A549 (cell line): ENCODE measurements around the gene H2BK1. TPM values are rescaled to one million over a fixed set of nuclear protein-coding genes. Genes with fewer than 3 reads are reported as not detected.

ENCODE experiments used
- ATAC-seq, 2 experiments: fragments of 200-7000 bp in 1 of 2; fragments of >200 bp in 1 of 2; cut with Nextera tagmentation in 1 of 2; cut with Tn5 transposase in 1 of 2; 3 replicates each; pipeline versions ENCODE4 v1.8.0 to v1.9.1; 2018 to 2020; ENCODE audit warnings: mild to moderate bottlenecking in 1 of 2, moderate library complexity in 1 of 2
- CTCF ChIA-PET: fragments of 300-600 bp; sonication (Branson Sonifier 250); formaldehyde crosslinking; extraction: SDS; loops from one replicate; lab custom pipeline; 2021; ENCODE audit warnings: antibody characterized with exemption, inconsistent platforms; lab: Yijun Ruan, JAX
- POLR2A ChIA-PET: fragments of 350-600 bp; formaldehyde crosslinking; extraction: SDS; loops from one replicate; lab custom pipeline; 2021; ENCODE audit warnings: antibody characterized with exemption, inconsistent platforms; lab: Yijun Ruan, JAX
- DNase-seq, 2 experiments: peaks; one replicate each; pipeline versions ENCODE4 v3.0.0 to v3.0.0-alpha.2; 2011 to 2016; ENCODE audit warnings: low read depth in 1 of 2, low spot score in 1 of 2
- FAIRE-seq: peaks from 2 replicates; lab custom pipeline; 2011; peaks lifted over from hg19 to GRCh38; lab: Jason Lieb, UNC
- H3K27ac ChIP-seq, 2 experiments: fragments of >200 bp; sonication (Bioruptor Twin); formaldehyde crosslinking; 3 replicates each; pipeline ENCODE4 v1.5.1; 2016 to 2017
- H3K4me1 ChIP-seq: fragments of >200 bp; sonication (Bioruptor Twin); formaldehyde crosslinking; 3 replicates; pipeline ENCODE4 v1.6.1; 2016
- H3K4me2 ChIP-seq: fragments of >200 bp; sonication (Bioruptor Twin); formaldehyde crosslinking; 3 replicates; pipeline ENCODE4 v1.6.1; 2016
- H3K4me3 ChIP-seq: fragments of >200 bp; sonication (Bioruptor Twin); formaldehyde crosslinking; 3 replicates; pipeline ENCODE4 v1.5.1; 2016
- H3K9me3 ChIP-seq: fragments of >200 bp; sonication (Bioruptor Twin); formaldehyde crosslinking; 3 replicates; pipeline ENCODE4 v1.6.1; 2016
- EHF ChIP-seq: fragments of 250-450 bp; sonication (Bioruptor Pico); IDR thresholded peaks from 2 replicates; pipeline ENCODE4 v1.5.0; 2020; ENCODE audit warnings: mild to moderate bottlenecking
- EHMT2 ChIP-seq: fragments of 200-600 bp; sonication (generic); IDR thresholded peaks from 2 replicates; pipeline ENCODE4 v1.6.1; 2016; ENCODE audit warnings: antibody characterized with exemption, low read depth, mild to moderate bottlenecking, moderate library complexity
- EP300 ChIP-seq, 2 experiments: fragments of >200 bp; sonication (Bioruptor Twin); formaldehyde crosslinking; IDR thresholded peaks; 2 replicates in 1 of 2; 3 replicates in 1 of 2; pipeline ENCODE4 v1.6.1; 2016 to 2017
- FOSL2 ChIP-seq, 2 experiments: fragments of 450-650 bp in 1 of 2; fragments of >200 bp in 1 of 2; sonication (Bioruptor Twin) in 1 of 2; formaldehyde crosslinking; IDR thresholded peaks; 2 replicates each; pipeline versions ENCODE4 v1.5.0 to v1.6.1; 2016 to 2020; ENCODE audit warnings: mild to moderate bottlenecking in 1 of 2, moderate library complexity in 1 of 2
- FOXS1 ChIP-seq: fragments of 250-450 bp; sonication (Bioruptor Pico); IDR thresholded peaks from 2 replicates; pipeline ENCODE4 v1.5.0; 2020; ENCODE audit warnings: mild to moderate bottlenecking, moderate library complexity
- GATA3 ChIP-seq: IDR thresholded peaks from 2 replicates; pipeline ENCODE4 v1.6.1; 2012; ENCODE audit warnings: borderline replicate concordance
- HDAC2 ChIP-seq: fragments of 200-600 bp; sonication (generic); IDR thresholded peaks from 2 replicates; pipeline ENCODE4 v1.6.1; 2016
- HOXA7 ChIP-seq: fragments of 250-450 bp; sonication (Bioruptor Pico); IDR thresholded peaks from 2 replicates; pipeline ENCODE4 v1.5.0; 2020; ENCODE audit warnings: mild to moderate bottlenecking, moderate library complexity
- HOXB13 ChIP-seq: fragments of 250-450 bp; sonication (Bioruptor Pico); IDR thresholded peaks from 2 replicates; pipeline ENCODE4 v1.5.0; 2020; ENCODE audit warnings: low read depth, mild to moderate bottlenecking, moderate library complexity
- JUN ChIP-seq, 2 experiments: fragments of >200 bp; sonication (Bioruptor Twin); formaldehyde crosslinking; IDR thresholded peaks; 2 replicates in 1 of 2; 3 replicates in 1 of 2; pipeline ENCODE4 v1.6.1; 2016 to 2017
- KDM5A ChIP-seq: fragments of 200-600 bp; sonication (generic); IDR thresholded peaks from 2 replicates; pipeline ENCODE4 v1.6.1; 2016; ENCODE audit warnings: antibody characterized with exemption, mild to moderate bottlenecking
- MAFK ChIP-seq: fragments of 450-650 bp; IDR thresholded peaks from 2 replicates; pipeline ENCODE4 v1.6.1; 2014; ENCODE audit not compliant: partially characterized antibody
- MAX ChIP-seq: IDR thresholded peaks from 2 replicates; pipeline ENCODE4 v1.6.1; 2012
- MYC ChIP-seq: IDR thresholded peaks from 2 replicates; pipeline ENCODE4 v1.6.1; 2012; ENCODE audit warnings: mild to moderate bottlenecking, inconsistent platforms, low read length, improper control_type of control experiment, borderline replicate concordance
- POLR2A ChIP-seq: IDR thresholded peaks from 2 replicates; pipeline ENCODE4 v1.6.1; 2012; ENCODE audit warnings: mild to moderate bottlenecking, low read length
- RAD21 ChIP-seq, 2 experiments: fragments of >200 bp in 1 of 2; sonication (Bioruptor Twin) in 1 of 2; formaldehyde crosslinking in 1 of 2; IDR thresholded peaks in 1 of 2; conservative IDR thresholded peaks in 1 of 2; 2 replicates in 1 of 2; 3 replicates in 1 of 2; pipeline ENCODE4 v1.6.1; 2012 to 2018; ENCODE audit warnings: inconsistent platforms in 1 of 2
- RARB ChIP-seq: fragments of 250-450 bp; sonication (Bioruptor Pico); IDR thresholded peaks from 2 replicates; pipeline ENCODE4 v1.8.0; 2021; ENCODE audit warnings: mild to moderate bottlenecking, moderate library complexity
- SREBF2 ChIP-seq: fragments of 450-650 bp; IDR thresholded peaks from 2 replicates; pipeline ENCODE4 v1.6.1; 2014; ENCODE audit warnings: mild to moderate bottlenecking, moderate library complexity
- TFCP2L1 ChIP-seq: fragments of 250-450 bp; sonication (Bioruptor Pico); IDR thresholded peaks from 2 replicates; pipeline ENCODE4 v1.5.0; 2021; ENCODE audit warnings: mild to moderate bottlenecking
- USF2 ChIP-seq: fragments of 450-650 bp; IDR thresholded peaks from 2 replicates; pipeline ENCODE4 v1.6.1; 2014; ENCODE audit warnings: antibody characterized with exemption
- ZFP36 ChIP-seq: fragments of 450-650 bp; IDR thresholded peaks from 2 replicates; pipeline ENCODE4 v1.6.1; 2014; ENCODE audit warnings: borderline replicate concordance; ENCODE audit not compliant: partially characterized antibody
- ZNF302 ChIP-seq: fragments of 250-450 bp; sonication (Bioruptor Pico); IDR thresholded peaks from 2 replicates; pipeline ENCODE4 v1.9.0; 2021; ENCODE audit warnings: inconsistent platforms, mild to moderate bottlenecking, moderate library complexity
- WGBS: methylation state at CpG from one replicate; pipeline ENCODE4 v1.1.6; 2017; ENCODE audit errors: missing lambda C conversion rate; 5-methylcytosine and 5-hydroxymethylcytosine counted together
- polyA plus RNA-seq, 4 experiments: library from polyadenylated mRNA; depleted of rRNA in 3 of 4; stranded (reverse); fragments of >200 nt; fragmentation: RNase III in 1 of 4; extraction: RNeasy Plus Mini Kit Qiagen cat#74134 plus additional on column Dnase treatment in 1 of 4; gene quantifications; 2 replicates in 3 of 4; 3 replicates in 1 of 4; pipeline ENCODE4 v1.2.3, GENCODE V29; 2011 to 2017
- TF ChIP-seq, protein P1 (sequence below): fragments of >200 bp; sonication (Bioruptor Twin); formaldehyde crosslinking; IDR thresholded peaks from 3 replicates; pipeline ENCODE4 v1.6.1; 2016
- TF ChIP-seq, protein P2 (sequence below): IDR thresholded peaks from 2 replicates; pipeline ENCODE4 v1.6.1; 2012
- TF ChIP-seq, protein P3 (sequence below): fragments of >200 bp; sonication (Bioruptor Twin); formaldehyde crosslinking; IDR thresholded peaks from 2 replicates; pipeline ENCODE4 v1.6.1; 2016

Gene H2BK1
- polyA plus RNA-seq, 2 of the 4 experiments (the other 2 are of a cell fraction): not detected

DNA sequence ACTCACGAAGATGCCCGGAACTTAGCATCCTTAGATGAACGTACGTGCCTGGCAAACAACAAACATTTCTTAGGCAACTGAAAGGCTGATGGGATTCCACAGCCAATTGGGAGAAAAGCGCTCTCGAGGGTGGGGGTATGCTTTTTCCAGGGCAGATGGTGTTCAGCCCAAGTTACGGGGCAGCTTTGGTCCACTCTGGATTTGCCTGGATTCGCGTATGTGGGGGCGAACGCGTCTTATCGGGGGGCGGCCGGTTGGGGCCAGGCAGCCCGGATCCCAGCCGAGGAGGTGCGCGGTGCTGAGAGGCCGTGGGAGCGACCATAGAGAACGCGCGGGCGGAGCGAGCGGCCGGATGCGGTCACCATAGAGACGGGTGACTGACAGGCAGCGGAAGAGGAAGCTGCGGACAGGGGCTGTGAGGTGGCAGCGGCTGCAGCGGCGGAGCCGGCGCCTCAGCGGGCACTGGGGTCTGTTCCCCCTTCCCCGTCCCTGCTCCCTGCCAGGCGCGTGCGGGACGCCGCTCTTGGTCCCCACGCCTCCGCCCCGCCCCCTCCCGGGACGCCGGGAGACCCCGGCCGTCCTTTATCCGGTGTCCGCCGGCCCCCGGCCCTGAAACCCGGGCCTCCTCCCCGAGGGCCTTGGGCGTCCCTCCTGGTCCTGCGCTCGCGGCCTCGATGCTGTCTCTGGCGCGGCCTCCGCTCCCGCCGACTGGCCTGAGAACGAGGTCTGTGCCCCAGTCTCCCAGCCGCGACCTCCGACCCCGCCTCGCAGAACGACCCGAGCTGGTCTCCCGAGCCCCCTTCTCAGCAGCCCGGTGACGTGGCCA, 22.0 kb upstream of the H2BK1 start, which contains the start of gene CHPF2:
Gene CHPF2 (plus strand): TSS at position 393 of the 826 bp plus-strand sequence. CDS start 1,529 bp downstream, outside the sequence.
- WGBS: 0% methylated on average over 41 of the region's 79 CpGs
- peak; percentile 83 to 98 for DNase-seq
- no peak for FAIRE-seq
- CTCF ChIA-PET: interaction anchor here (0.6 to 6.5 kb wide), 4 partner anchors 11 to 121 kb away, joined by 3 to 69 read pairs (median 4); no protein-coding TSS in a partner anchor
- H3K9me3 ChIP-seq: no peaks in the 10 kb centered on the region
- TF ChIP-seq GATA3 (peak; percentile 14; the same call in 1 of the 2 replicates), ZNF302 (CRISPR knock-in tag) (no peak), HDAC2 (no peak), POLR2A (peak; percentile 85), MAFK (no peak), ZFP36 (no peak), KDM5A (peak; percentile 7; the same call in 1 of the 2 replicates), JUN (IDR thresholded peaks at IDR 0.05) (peak in 1 of 2 experiments; percentile 80; a peak in 3 of 5 replicates), RARB (no peak), MAX (peak; percentile 70)
- TF ChIP-seq, protein P1, sequence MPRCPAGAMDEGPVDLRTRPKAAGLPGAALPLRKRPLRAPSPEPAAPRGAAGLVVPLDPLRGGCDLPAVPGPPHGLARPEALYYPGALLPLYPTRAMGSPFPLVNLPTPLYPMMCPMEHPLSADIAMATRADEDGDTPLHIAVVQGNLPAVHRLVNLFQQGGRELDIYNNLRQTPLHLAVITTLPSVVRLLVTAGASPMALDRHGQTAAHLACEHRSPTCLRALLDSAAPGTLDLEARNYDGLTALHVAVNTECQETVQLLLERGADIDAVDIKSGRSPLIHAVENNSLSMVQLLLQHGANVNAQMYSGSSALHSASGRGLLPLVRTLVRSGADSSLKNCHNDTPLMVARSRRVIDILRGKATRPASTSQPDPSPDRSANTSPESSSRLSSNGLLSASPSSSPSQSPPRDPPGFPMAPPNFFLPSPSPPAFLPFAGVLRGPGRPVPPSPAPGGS: peak; percentile 79; the same call in 2 of the 3 replicates
- TF ChIP-seq, protein P2, sequence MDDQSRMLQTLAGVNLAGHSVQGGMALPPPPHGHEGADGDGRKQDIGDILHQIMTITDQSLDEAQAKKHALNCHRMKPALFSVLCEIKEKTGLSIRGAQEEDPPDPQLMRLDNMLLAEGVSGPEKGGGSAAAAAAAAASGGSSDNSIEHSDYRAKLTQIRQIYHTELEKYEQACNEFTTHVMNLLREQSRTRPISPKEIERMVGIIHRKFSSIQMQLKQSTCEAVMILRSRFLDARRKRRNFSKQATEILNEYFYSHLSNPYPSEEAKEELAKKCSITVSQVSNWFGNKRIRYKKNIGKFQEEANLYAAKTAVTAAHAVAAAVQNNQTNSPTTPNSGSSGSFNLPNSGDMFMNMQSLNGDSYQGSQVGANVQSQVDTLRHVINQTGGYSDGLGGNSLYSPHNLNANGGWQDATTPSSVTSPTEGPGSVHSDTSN: peak; percentile 98
- H3K27ac ChIP-seq: peak within 1 kb of the TSS; percentile 86 to 96
- ATAC-seq: peak; percentile 96 to 99
- peak within 1 kb of the TSS; percentile 78 for H3K4me3 ChIP-seq
- H3K4me1 ChIP-seq: peaks cover 26% of the 10 kb centered on the region
- POLR2A ChIA-PET: interaction anchor here (0.9 to 1.7 kb wide), 6 partner anchors 9 to 108 kb away, joined by 3 to 9 read pairs (median 4); no protein-coding TSS in a partner anchor
- H3K4me2 ChIP-seq: peak within 1 kb of the TSS; percentile 91

DNA sequence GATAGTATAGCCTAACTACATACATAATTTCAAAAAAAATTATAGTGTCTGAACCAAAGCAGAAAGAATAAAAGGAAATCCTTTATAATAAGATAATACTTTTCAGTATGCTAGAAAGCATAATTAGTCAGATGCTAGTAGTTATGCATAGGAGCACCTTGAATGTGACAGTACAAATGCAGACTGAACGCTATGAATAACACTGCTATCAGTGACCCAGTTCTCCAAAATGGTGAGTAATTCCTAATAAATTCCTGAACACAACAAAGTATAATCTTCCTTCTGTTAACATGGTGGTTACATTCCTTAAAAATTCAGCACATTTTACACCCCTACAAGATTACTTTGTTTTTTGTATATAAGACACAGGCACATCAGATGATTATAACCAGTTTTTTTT, 20.8 kb upstream of the H2BK1 start:
- FAIRE-seq: no peak
- Histone ChIP-seq H3K27ac (no peak overlapping the region), H3K4me1 (peaks cover 27% of the 10 kb centered on the region), H3K4me2 (peak overlapping the region; percentile 91), H3K9me3 (no peaks in the 10 kb centered on the region), H3K4me3 (no peak overlapping the region)
- DNase-seq: no peak
- 73% methylated on average over 1 of the region's 1 CpG for WGBS
- TF ChIP-seq RARB: no peak
- TF ChIP-seq RAD21 (conservative IDR thresholded peaks at IDR 0.05 in 1 of 2, IDR thresholded peaks at IDR 0.05 in 1 of 2): no peak
- TF ChIP-seq, protein P3, sequence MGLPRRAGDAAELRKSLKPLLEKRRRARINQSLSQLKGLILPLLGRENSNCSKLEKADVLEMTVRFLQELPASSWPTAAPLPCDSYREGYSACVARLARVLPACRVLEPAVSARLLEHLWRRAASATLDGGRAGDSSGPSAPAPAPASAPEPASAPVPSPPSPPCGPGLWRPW: no peak
- no peak for TF ChIP-seq HOXA7
- TF ChIP-seq EHF (CRISPR knock-in tag): no peak
- TF ChIP-seq HOXB13: no peak
- TF ChIP-seq TFCP2L1 (CRISPR knock-in tag): no peak
- no peak for TF ChIP-seq USF2
- TF ChIP-seq EP300 (IDR thresholded peaks at IDR 0.05): no peak
- no peak for TF ChIP-seq EHMT2
- TF ChIP-seq SREBF2: no peak
- TF ChIP-seq, protein P1: no peak
- no peak for TF ChIP-seq FOXS1
- TF ChIP-seq POLR2A: no peak
- TF ChIP-seq MAFK: no peak
- no peak for TF ChIP-seq MYC
- TF ChIP-seq FOSL2 (IDR thresholded peaks at IDR 0.05): no peak
- no peak for TF ChIP-seq FOSL2 (CRISPR knock-in tag; IDR thresholded peaks at IDR 0.05)
- no peak for ATAC-seq
- ChIA-PET CTCF (interaction anchor here (1.2 kb wide), 1 partner anchor 13 kb away, joined by 3 read pairs; no protein-coding TSS in a partner anchor), POLR2A (no interaction called here)
